ENCODE results near the gene PLG.

The PLG gene

DNA sequence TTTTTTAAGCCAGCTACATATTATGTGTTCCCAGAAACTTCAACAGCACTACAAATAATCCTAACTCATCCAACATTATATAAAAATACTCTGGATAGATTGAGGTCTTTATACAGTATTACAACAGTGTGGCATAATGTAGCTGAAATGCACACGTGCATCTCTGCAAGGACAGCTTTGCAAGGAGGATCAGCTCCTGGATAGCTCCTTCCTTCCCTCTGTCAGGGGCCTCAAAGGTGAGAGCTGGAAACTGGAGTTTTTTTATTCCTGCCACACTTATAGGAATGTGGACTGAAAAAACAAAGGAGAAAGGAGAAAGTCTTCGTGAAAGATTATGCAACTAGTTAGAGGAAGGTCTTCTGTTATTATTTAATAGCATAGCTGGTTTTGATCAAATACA is 53.1 kb downstream of the PLG start:
- Histone ChIP-seq H3K4me1 (ENCODE audit: low read length) (no peaks in the 10 kb centered on the region), H3K9ac (ENCODE audit: low read length) (no peak overlapping the region), H3K9me2 (replicated peaks; ENCODE audit: insufficient read depth, low read length) (no peaks in the 10 kb centered on the region), H3K36me3 (replicated peaks; ENCODE audit: insufficient read depth, low read length) (no peaks in the 10 kb centered on the region), H3K27me3 (replicated peaks; ENCODE audit: insufficient read depth, low read length) (no peaks in the 10 kb centered on the region), H3K4me3 (ENCODE audit: low read length) (no peak overlapping the region), H3K9me3 (replicated peaks; ENCODE audit: insufficient read depth, low read length) (no peaks in the 10 kb centered on the region), H3F3A (ENCODE audit: insufficient read depth, low read length) (no peaks in the 10 kb centered on the region), H3K79me2 (ENCODE audit: low read length) (no peaks in the 10 kb centered on the region), H3K4me2 (ENCODE audit: low read depth, low read length) (no peak overlapping the region), H4K20me1 (ENCODE audit: insufficient read depth, low read length) (no peaks in the 10 kb centered on the region), H3K27ac (ENCODE audit: low read length) (no peak overlapping the region), H2AFZ (ENCODE audit: low read length) (no peak overlapping the region)
- no peak for DNase-seq
- TF ChIP-seq EZH2phosphoT487 (IDR thresholded peaks at IDR 0.05; ENCODE audit: low read length) (no peak), CTCF (IDR thresholded peaks at IDR 0.05; ENCODE audit: low read length) (no peak), EZH2 (optimal IDR thresholded peaks at IDR 0.05; ENCODE audit: low read depth, low read length) (no peak)

- Histone ChIP-seq H3K9me2 (replicated peaks; ENCODE audit: insufficient read depth, low read length) (no peaks in the 10 kb centered on the region), H3K4me3 (ENCODE audit: low read length) (no peak overlapping the region), H3K27me3 (replicated peaks; ENCODE audit: insufficient read depth, low read length) (no peaks in the 10 kb centered on the region), H3K4me2 (ENCODE audit: low read depth, low read length) (no peak overlapping the region), H3K27ac (ENCODE audit: low read length) (no peak overlapping the region), H2AFZ (ENCODE audit: low read length) (no peak overlapping the region), H3K4me1 (ENCODE audit: low read length) (no peaks in the 10 kb centered on the region), H3K9me3 (replicated peaks; ENCODE audit: insufficient read depth, low read length) (no peaks in the 10 kb centered on the region), H3K9ac (ENCODE audit: low read length) (no peak overlapping the region), H3K36me3 (replicated peaks; ENCODE audit: insufficient read depth, low read length) (no peaks in the 10 kb centered on the region), H4K20me1 (ENCODE audit: insufficient read depth, low read length) (no peaks in the 10 kb centered on the region), H3K79me2 (ENCODE audit: low read length) (no peaks in the 10 kb centered on the region), H3F3A (ENCODE audit: insufficient read depth, low read length) (no peaks in the 10 kb centered on the region)
- TF ChIP-seq CTCF (IDR thresholded peaks at IDR 0.05; ENCODE audit: low read length) (no peak), EZH2 (optimal IDR thresholded peaks at IDR 0.05; ENCODE audit: low read depth, low read length) (no peak), EZH2phosphoT487 (IDR thresholded peaks at IDR 0.05; ENCODE audit: low read length) (no peak)
- DNase-seq = no peak
Observed at GRCh38 chr6:160756021-160756420, 54.0 kb downstream of the PLG start.

GRCh38 chr6:160756871-160757270 is 54.8 kb downstream of the PLG start:
- no peaks in the 10 kb centered on the region for H3K9me3 ChIP-seq (replicated peaks; ENCODE audit: insufficient read depth, low read length)
- no peak for TF ChIP-seq CTCF (IDR thresholded peaks at IDR 0.05; ENCODE audit: low read length)
- TF ChIP-seq EZH2 (optimal IDR thresholded peaks at IDR 0.05; ENCODE audit: low read depth, low read length) = no peak
- TF ChIP-seq EZH2phosphoT487 (IDR thresholded peaks at IDR 0.05; ENCODE audit: low read length) = no peak
- H3F3A ChIP-seq (ENCODE audit: insufficient read depth, low read length) = no peaks in the 10 kb centered on the region
- no peaks in the 10 kb centered on the region for H3K36me3 ChIP-seq (replicated peaks; ENCODE audit: insufficient read depth, low read length)
- no peak for DNase-seq
- no peak overlapping the region for H2AFZ ChIP-seq (ENCODE audit: low read length)
- H3K4me1 ChIP-seq (ENCODE audit: low read length) = no peaks in the 10 kb centered on the region
- H3K27ac ChIP-seq (ENCODE audit: low read length) = no peak overlapping the region
- no peaks in the 10 kb centered on the region for H3K9me2 ChIP-seq (replicated peaks; ENCODE audit: insufficient read depth, low read length)
- H4K20me1 ChIP-seq (ENCODE audit: insufficient read depth, low read length) = no peaks in the 10 kb centered on the region
- no peak overlapping the region for H3K9ac ChIP-seq (ENCODE audit: low read length)
- no peak overlapping the region for H3K4me2 ChIP-seq (ENCODE audit: low read depth, low read length)
- no peak overlapping the region for H3K4me3 ChIP-seq (ENCODE audit: low read length)
- H3K27me3 ChIP-seq (replicated peaks; ENCODE audit: insufficient read depth, low read length) = no peaks in the 10 kb centered on the region
- H3K79me2 ChIP-seq (ENCODE audit: low read length) = no peaks in the 10 kb centered on the region
